HFFc6 (cell line): Measurements from ENCODE around the gene SV2C. TPM values are rescaled to one million over a fixed set of nuclear protein-coding genes. Genes with fewer than 3 reads are reported as not detected.

Experiments
- DNase-seq: peaks from one replicate; pipeline ENCODE4 v3.0.0-alpha.2; 2018
- H3K27ac Mint-ChIP-seq: 2 replicates; pipeline ENCODE4 v1.8.0; 2020; ENCODE audit warnings: mild to moderate bottlenecking, mixed read lengths
- H3K27me3 Mint-ChIP-seq: 2 replicates; pipeline ENCODE4 v1.8.0; 2021; ENCODE audit warnings: mild to moderate bottlenecking, moderate library complexity, mixed read lengths; ENCODE audit not compliant: insufficient read depth
- H3K36me3 Mint-ChIP-seq: 2 replicates; pipeline ENCODE4 v1.8.0; 2021; ENCODE audit warnings: low read depth, mixed read lengths
- H3K4me1 Mint-ChIP-seq: 2 replicates; pipeline ENCODE4 v1.8.0; 2020; ENCODE audit warnings: low read depth, mixed read lengths
- H3K4me3 Mint-ChIP-seq: 2 replicates; pipeline ENCODE4 v1.8.0; 2020; ENCODE audit warnings: mild to moderate bottlenecking, moderate library complexity, mixed read lengths
- H3K9me3 Mint-ChIP-seq: 2 replicates; pipeline ENCODE4 v1.8.0; 2020; ENCODE audit warnings: mild to moderate bottlenecking, mixed read lengths
- CTCF ChIP-seq: fragments of 200-600 bp; sonication (generic); IDR thresholded peaks from 2 replicates; pipeline ENCODE4 v1.5.0; 2021; ENCODE audit warnings: antibody characterized with exemption, mild to moderate bottlenecking
- total RNA-seq, 6 experiments: library from RNA; stranded (reverse); fragmentation: NEBNext Ultra II Directional; extraction: Animal tissue kit (Norgen Biotek cat#: 25700); gene quantifications; 2 replicates in 1 of 6; 3 replicates in 5 of 6; pipeline ENCODE4 v1.2.3, GENCODE V29; 2021

SV2C gene
- total RNA-seq, 6 experiments from 2014 or later = not detected

- no peaks in the 10 kb centered on the region for H3K36me3 Mint-ChIP-seq
- peaks cover 4% of the 10 kb centered on the region for H3K27me3 Mint-ChIP-seq
- no peak overlapping the region for H3K27ac Mint-ChIP-seq
- H3K4me1 Mint-ChIP-seq = no peaks in the 10 kb centered on the region
- TF ChIP-seq CTCF = no peak
- no peak overlapping the region for H3K4me3 Mint-ChIP-seq
- no peak for DNase-seq
- H3K9me3 Mint-ChIP-seq = no peaks in the 10 kb centered on the region
These were observed 256.7 kb downstream of the SV2C start for GRCh38 chr5:76339919-76340318.

- TF ChIP-seq CTCF = no peak
- H3K4me3 Mint-ChIP-seq = no peak overlapping the region
- no peaks in the 10 kb centered on the region for H3K4me1 Mint-ChIP-seq
- H3K36me3 Mint-ChIP-seq = no peaks in the 10 kb centered on the region
- peaks cover 8% of the 10 kb centered on the region for H3K27me3 Mint-ChIP-seq
- DNase-seq = no peak
- H3K27ac Mint-ChIP-seq = no peak overlapping the region
- no peaks in the 10 kb centered on the region for H3K9me3 Mint-ChIP-seq
These were observed 258.6 kb downstream of the SV2C start for GRCh38 chr5:76341651-76342334.

- Mint-ChIP-seq H3K4me1 (no peaks in the 10 kb centered on the region), H3K27me3 (peaks cover 9% of the 10 kb centered on the region), H3K4me3 (no peak overlapping the region), H3K36me3 (no peaks in the 10 kb centered on the region), H3K27ac (no peak overlapping the region), H3K9me3 (no peaks in the 10 kb centered on the region)
- no peak for DNase-seq
- TF ChIP-seq CTCF = no peak
These were observed 259.3 kb downstream of the SV2C start for GRCh38 chr5:76342474-76342873.

GRCh38 chr5:76345582-76345981, 262.4 kb downstream of the SV2C start:
- Mint-ChIP-seq H3K27me3 (peaks cover 13% of the 10 kb centered on the region), H3K4me1 (no peaks in the 10 kb centered on the region)
- DNase-seq = no peak

GRCh38 chr5:76351176-76351575, 268.0 kb downstream of the SV2C start:
- TF ChIP-seq CTCF = no peak
- Mint-ChIP-seq H3K36me3 (no peaks in the 10 kb centered on the region), H3K9me3 (no peaks in the 10 kb centered on the region), H3K27me3 (peaks cover 18% of the 10 kb centered on the region), H3K4me1 (no peaks in the 10 kb centered on the region), H3K4me3 (no peak overlapping the region), H3K27ac (no peak overlapping the region)
- DNase-seq = no peak

More at GRCh38 chr5:76345582-76345981, 262.4 kb downstream of the SV2C start:
- Mint-ChIP-seq H3K9me3 (no peaks in the 10 kb centered on the region), H3K36me3 (no peaks in the 10 kb centered on the region), H3K27ac (no peak overlapping the region), H3K4me3 (no peak overlapping the region)
- TF ChIP-seq CTCF = no peak
